Endodermal cell (in vitro differentiated cells): ENCODE data around the gene MYLK4. TPM values are rescaled to one million over a fixed set of nuclear protein-coding genes. Genes with fewer than 3 reads are reported as not detected.

Experiments used
- DNase-seq: peaks from one replicate; pipeline ENCODE4 v3.0.0-alpha.2; 2017
- H3K27ac ChIP-seq: 2 replicates; pipeline ENCODE4 v1.5.1; 2013; ENCODE audit warnings: mild to moderate bottlenecking, low read depth, low read length, moderate library complexity
- H3K27me3 ChIP-seq: 2 replicates; pipeline ENCODE4 v1.6.1; 2013; ENCODE audit warnings: mild to moderate bottlenecking, low read length, moderate library complexity; ENCODE audit not compliant: insufficient read depth, control insufficient read depth, poor library complexity, severe bottlenecking
- H3K36me3 ChIP-seq: 2 replicates; pipeline ENCODE4 v1.7.0; 2013; ENCODE audit warnings: mild to moderate bottlenecking, low read length, moderate library complexity; ENCODE audit not compliant: control insufficient read depth, insufficient read depth
- H3K4me1 ChIP-seq: one replicate; pipeline ENCODE4 v1.7.0; 2013; ENCODE audit warnings: low read length; ENCODE audit not compliant: control insufficient read depth, insufficient read depth
- H3K4me3 ChIP-seq: 2 replicates; pipeline ENCODE4 v1.5.1; 2013; ENCODE audit warnings: mild to moderate bottlenecking, low read length, moderate library complexity
- H3K9ac ChIP-seq: 2 replicates; pipeline ENCODE4 v1.6.1; 2013; ENCODE audit warnings: mild to moderate bottlenecking, low read length, moderate library complexity; ENCODE audit not compliant: poor library complexity, severe bottlenecking; ENCODE audit errors: extremely low read depth
- H3K9me3 ChIP-seq: 2 replicates; pipeline ENCODE4 v1.6.1; 2013; ENCODE audit warnings: mild to moderate bottlenecking, low read length, moderate library complexity; ENCODE audit not compliant: control insufficient read depth
- H3K27ac Mint-ChIP-seq: 2 replicates; pipeline ENCODE4 v1.8.0; 2020; ENCODE audit warnings: mixed read lengths
- H3K27me3 Mint-ChIP-seq: 2 replicates; pipeline ENCODE4 v1.8.0; 2021; ENCODE audit warnings: mild to moderate bottlenecking, mixed read lengths; ENCODE audit not compliant: insufficient read depth
- H3K36me3 Mint-ChIP-seq: 2 replicates; pipeline ENCODE4 v1.8.0; 2020; ENCODE audit warnings: low read depth, mixed read lengths
- H3K4me1 Mint-ChIP-seq: 2 replicates; pipeline ENCODE4 v1.8.0; 2020; ENCODE audit warnings: mixed read lengths
- H3K4me3 Mint-ChIP-seq: 2 replicates; pipeline ENCODE4 v1.8.0; 2020; ENCODE audit warnings: mild to moderate bottlenecking, moderate library complexity, mixed read lengths
- H3K9me3 Mint-ChIP-seq: 2 replicates; pipeline ENCODE4 v1.8.0; 2020; ENCODE audit warnings: mild to moderate bottlenecking, mixed read lengths
- WGBS, 2 experiments: methylation state at CpG; one replicate each; pipeline versions ENCODE4 v1.1.5 to v1.1.7; 2013; ENCODE audit warnings: missing lambda C conversion rate in 2 of 2, mixed read lengths in 1 of 2; ENCODE audit not compliant: insufficient coverage in 1 of 2, insufficient read length in 1 of 2; 5-methylcytosine and 5-hydroxymethylcytosine counted together
- long read RNA-seq, 4 experiments: library from polyadenylated mRNA in 2 of 4; library from RNA in 1 of 4; library from capped mRNA in 1 of 4; stranded (forward) in 3 of 4; unstranded in 1 of 4; transcript quantifications; one replicate each; pipeline ENCODE4 v2.0.0, GENCODE V29; 2020 to 2021; ENCODE audit warnings: inconsistent platforms in 1 of 4
- polyA plus RNA-seq, 2 experiments: library from polyadenylated mRNA; stranded (reverse); fragments of 50-300 nt; gene quantifications; one replicate each; pipeline ENCODE4 v1.2.3, GENCODE V29; 2013
- total RNA-seq, 2 donors: library from RNA; stranded (reverse); fragmentation: NEBNext Ultra II Directional in 1 of 2; extraction: Animal tissue kit (Norgen Biotek cat#: 25700) in 1 of 2; gene quantifications; 2 replicates in 1 of 2; 3 replicates in 1 of 2; pipeline ENCODE4 v1.2.1, GENCODE V29; 2021
- TF ChIP-seq, protein P1 (sequence below): fragments of 200-600 bp; sonication (generic); conservative IDR thresholded peaks from 2 replicates; pipeline ENCODE4 v1.5.0; 2021; ENCODE audit warnings: antibody characterized with exemption, mild to moderate bottlenecking

MYLK4 gene
- under 1 TPM; 0.18 to 0.20 TPM for total RNA-seq
- 0.21 TPM for polyA plus RNA-seq (2013, experiment 1 of 2)
- 0.08 TPM for polyA plus RNA-seq (2013, experiment 2 of 2)
- long read RNA-seq, experiment 1: 0 reads
- long read RNA-seq, experiment 2: 0 reads
- long read RNA-seq, experiment 3: 0 reads
- long read RNA-seq, experiment 4: 0 reads

DNA sequence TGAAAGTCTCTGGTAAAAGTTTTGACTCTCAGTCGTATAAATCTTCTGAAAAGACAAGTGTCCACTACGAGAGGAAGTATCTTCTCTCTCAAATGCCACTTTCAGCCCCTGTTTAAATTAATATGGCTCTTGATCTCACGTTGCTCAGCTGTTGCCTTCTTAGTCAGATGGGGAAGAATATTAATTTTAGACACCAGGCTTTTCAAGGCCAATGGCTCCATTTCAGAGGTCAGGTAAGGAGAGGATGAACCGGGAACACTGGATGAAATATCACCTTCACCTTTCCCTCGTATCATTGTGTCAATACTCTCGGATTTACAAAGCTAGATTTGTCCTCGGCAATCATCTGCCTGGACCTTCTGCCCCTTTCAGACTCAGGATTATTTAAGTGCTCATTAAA is at the start of gene MYLK4:
MYLK4 (minus strand) TSS at position 91 of the 400 bp plus-strand sequence. CDS start 1,628 bp downstream, outside the sequence.
- WGBS, 2 experiments: 91 to 93% methylated on average over 7 of the region's 7 CpGs
- TF ChIP-seq, protein P1, sequence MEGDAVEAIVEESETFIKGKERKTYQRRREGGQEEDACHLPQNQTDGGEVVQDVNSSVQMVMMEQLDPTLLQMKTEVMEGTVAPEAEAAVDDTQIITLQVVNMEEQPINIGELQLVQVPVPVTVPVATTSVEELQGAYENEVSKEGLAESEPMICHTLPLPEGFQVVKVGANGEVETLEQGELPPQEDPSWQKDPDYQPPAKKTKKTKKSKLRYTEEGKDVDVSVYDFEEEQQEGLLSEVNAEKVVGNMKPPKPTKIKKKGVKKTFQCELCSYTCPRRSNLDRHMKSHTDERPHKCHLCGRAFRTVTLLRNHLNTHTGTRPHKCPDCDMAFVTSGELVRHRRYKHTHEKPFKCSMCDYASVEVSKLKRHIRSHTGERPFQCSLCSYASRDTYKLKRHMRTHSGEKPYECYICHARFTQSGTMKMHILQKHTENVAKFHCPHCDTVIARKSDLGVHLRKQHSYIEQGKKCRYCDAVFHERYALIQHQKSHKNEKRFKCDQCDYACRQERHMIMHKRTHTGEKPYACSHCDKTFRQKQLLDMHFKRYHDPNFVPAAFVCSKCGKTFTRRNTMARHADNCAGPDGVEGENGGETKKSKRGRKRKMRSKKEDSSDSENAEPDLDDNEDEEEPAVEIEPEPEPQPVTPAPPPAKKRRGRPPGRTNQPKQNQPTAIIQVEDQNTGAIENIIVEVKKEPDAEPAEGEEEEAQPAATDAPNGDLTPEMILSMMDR: no peak
- H3K4me3 ChIP-seq: no peak within 1 kb of the TSS
- H3K27ac ChIP-seq: no peak within 1 kb of the TSS
- Mint-ChIP-seq H3K36me3 (no peaks in the 10 kb centered on the region), H3K9me3 (no peaks in the 10 kb centered on the region), H3K27ac (no peak within 1 kb of the TSS), H3K4me1 (peaks cover 10% of the 10 kb centered on the region), H3K4me3 (no peak within 1 kb of the TSS), H3K27me3 (peaks cover 24% of the 10 kb centered on the region)
- H3K9me3 ChIP-seq: no peaks in the 10 kb centered on the region
- no peaks in the 10 kb centered on the region for H3K27me3 ChIP-seq
- no peak for DNase-seq
- H3K9ac ChIP-seq: no peak within 1 kb of the TSS
- no peaks in the 10 kb centered on the region for H3K36me3 ChIP-seq
- peaks cover 5% of the 10 kb centered on the region for H3K4me1 ChIP-seq

DNA sequence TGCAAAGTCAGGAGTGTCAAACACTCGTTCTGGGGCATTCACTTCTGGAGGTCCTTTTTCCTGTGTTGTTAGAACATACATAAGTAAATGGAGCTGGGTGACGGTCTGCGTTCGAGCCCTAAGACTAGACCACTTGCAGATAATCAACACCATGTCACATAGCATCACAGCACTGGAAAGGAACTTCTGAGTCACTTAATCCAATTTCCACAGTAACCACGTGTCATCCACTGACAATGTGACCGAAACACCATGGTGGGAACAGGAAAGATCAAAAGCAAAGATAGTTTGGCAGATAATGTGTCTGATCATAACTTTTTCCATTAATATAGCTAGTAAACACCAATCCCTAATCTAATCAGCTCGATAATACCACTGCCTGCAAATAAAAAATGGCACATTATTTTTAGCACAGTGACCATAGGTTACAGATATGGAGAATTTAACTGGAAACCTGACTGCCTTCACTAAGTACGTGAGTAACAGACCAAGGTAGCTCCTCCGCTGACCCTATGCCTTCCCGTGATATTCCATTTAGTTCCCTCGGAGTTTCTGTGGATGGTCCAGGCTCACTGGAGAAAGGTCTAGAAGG is 49.3 kb upstream of the MYLK4 start:
- no peaks in the 10 kb centered on the region for H3K4me1 Mint-ChIP-seq
- H3K9me3 Mint-ChIP-seq: no peaks in the 10 kb centered on the region
- 94 to 95% methylated on average over 8 to 11 of the region's 11 CpGs for WGBS, 2 experiments
- Histone ChIP-seq H3K36me3 (no peaks in the 10 kb centered on the region), H3K27me3 (no peaks in the 10 kb centered on the region), H3K27ac (no peak overlapping the region), H3K4me1 (no peaks in the 10 kb centered on the region), H3K9me3 (no peaks in the 10 kb centered on the region), H3K9ac (no peak overlapping the region), H3K4me3 (no peak overlapping the region)
- DNase-seq: no peak
- no peaks in the 10 kb centered on the region for H3K36me3 Mint-ChIP-seq
- H3K27me3 Mint-ChIP-seq: no peaks in the 10 kb centered on the region
- no peak overlapping the region for H3K27ac Mint-ChIP-seq
- no peak overlapping the region for H3K4me3 Mint-ChIP-seq
- TF ChIP-seq, protein P1: no peak

DNA sequence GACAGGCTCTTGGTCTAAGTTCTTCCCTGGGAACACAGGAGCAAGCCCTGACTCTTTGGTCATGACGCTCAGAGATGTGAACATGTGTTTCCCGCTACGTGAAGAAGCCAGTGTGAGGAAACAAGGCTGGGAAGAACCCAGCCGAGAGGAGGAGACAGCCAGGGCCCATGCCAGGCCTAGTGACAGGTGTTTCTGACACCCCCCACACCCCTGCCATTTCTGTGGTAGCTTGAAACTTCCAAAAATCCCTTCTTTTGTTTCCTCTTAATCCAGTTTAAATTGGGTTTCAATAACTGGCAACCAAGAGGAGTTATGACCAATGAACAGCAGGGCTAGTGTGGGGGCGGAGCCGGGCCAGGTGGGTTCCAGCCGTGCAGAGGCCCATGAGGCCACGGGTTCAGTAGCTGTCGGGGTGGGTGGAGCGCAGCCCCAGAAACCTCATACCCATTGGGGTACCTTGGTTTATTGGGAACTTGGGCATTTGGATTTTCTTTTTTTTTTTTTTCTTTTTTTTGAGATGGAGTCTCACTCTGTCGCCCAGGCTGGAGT is 47.9 kb upstream of the MYLK4 start:
- no peaks in the 10 kb centered on the region for H3K27me3 Mint-ChIP-seq
- H3K4me1 Mint-ChIP-seq: no peaks in the 10 kb centered on the region

More for the DNA sequence above, 47.9 kb upstream of the MYLK4 start:
- Histone ChIP-seq H3K4me3 (no peak overlapping the region), H3K27ac (no peak overlapping the region), H3K4me1 (no peaks in the 10 kb centered on the region), H3K36me3 (no peaks in the 10 kb centered on the region), H3K27me3 (no peaks in the 10 kb centered on the region), H3K9me3 (no peaks in the 10 kb centered on the region), H3K9ac (no peak overlapping the region)
- DNase-seq: no peak
- Mint-ChIP-seq H3K9me3 (no peaks in the 10 kb centered on the region), H3K4me3 (no peak overlapping the region), H3K27ac (no peak overlapping the region), H3K36me3 (no peaks in the 10 kb centered on the region)
- TF ChIP-seq, protein P1: no peak
- WGBS, 2 experiments: 87 to 100% methylated on average over 1 to 10 of the region's 11 CpGs
